ENCODE data around the gene CTSE. TPM values are rescaled to one million over a fixed set of nuclear protein-coding genes. Genes with fewer than 3 reads are reported as not detected.

CTSE gene
- total and polyA plus RNA-seq, 2 of the 13 experiments (the other 11 are each of a cell fraction or from before 2014, with no cell fraction given): 0.50 to 0.69 TPM

DNA sequence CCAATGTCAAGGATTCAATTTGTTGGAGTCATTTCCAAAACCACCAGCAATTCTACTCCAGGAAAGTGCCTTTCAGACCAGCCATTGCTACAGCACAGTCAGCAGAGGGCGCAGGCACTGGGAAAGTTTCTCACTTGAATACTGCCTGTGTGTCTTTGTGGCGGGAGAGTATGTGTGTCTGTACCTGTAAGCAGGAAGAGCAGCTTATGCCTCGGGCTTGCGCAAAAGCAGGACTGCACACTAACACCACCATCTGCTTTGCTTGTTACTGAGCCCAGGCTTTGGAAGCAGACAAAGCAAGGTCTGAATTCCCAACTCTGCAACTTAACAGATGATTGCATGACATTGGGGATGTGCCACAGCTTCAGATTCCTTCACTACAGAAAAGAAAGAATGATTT is 7.0 kb upstream of the CTSE start (continued):
- TF ChIP-seq, protein P1, sequence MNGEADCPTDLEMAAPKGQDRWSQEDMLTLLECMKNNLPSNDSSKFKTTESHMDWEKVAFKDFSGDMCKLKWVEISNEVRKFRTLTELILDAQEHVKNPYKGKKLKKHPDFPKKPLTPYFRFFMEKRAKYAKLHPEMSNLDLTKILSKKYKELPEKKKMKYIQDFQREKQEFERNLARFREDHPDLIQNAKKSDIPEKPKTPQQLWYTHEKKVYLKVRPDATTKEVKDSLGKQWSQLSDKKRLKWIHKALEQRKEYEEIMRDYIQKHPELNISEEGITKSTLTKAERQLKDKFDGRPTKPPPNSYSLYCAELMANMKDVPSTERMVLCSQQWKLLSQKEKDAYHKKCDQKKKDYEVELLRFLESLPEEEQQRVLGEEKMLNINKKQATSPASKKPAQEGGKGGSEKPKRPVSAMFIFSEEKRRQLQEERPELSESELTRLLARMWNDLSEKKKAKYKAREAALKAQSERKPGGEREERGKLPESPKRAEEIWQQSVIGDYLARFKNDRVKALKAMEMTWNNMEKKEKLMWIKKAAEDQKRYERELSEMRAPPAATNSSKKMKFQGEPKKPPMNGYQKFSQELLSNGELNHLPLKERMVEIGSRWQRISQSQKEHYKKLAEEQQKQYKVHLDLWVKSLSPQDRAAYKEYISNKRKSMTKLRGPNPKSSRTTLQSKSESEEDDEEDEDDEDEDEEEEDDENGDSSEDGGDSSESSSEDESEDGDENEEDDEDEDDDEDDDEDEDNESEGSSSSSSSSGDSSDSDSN (CRISPR knock-in tag; IDR thresholded peaks at IDR 0.05): peak; percentile 18; the same call in 1 of the 2 replicates
- TF ChIP-seq GATAD1 (CRISPR knock-in tag; IDR thresholded peaks at IDR 0.05) (0 out of 2 replicates have a peak, but pooled peaks have one; percentile 43), XRCC5 (optimal IDR thresholded peaks at IDR 0.05; ENCODE audit: low read length) (peak; percentile 84), KLF16 (CRISPR knock-in tag; IDR thresholded peaks at IDR 0.05) (0 out of 4 replicates have a peak, but pooled peaks of 1 of the 2 experiments have one; percentile 37), SMC3 (IDR thresholded peaks at IDR 0.05; ENCODE audit: low read length) (peak; percentile 99), MATR3 (CRISPR knock-in tag; IDR thresholded peaks at IDR 0.05) (no peak), ZNF263 (CRISPR knock-in tag; IDR thresholded peaks at IDR 0.05) (peak; percentile 51; the same call in 1 of the 2 replicates), ATF2 (CRISPR knock-in tag; IDR thresholded peaks at IDR 0.05) (0 out of 2 replicates have a peak, but pooled peaks have one; percentile 34), PAWR (CRISPR knock-in tag; IDR thresholded peaks at IDR 0.05; ENCODE audit: borderline replicate concordance) (no peak), NR2F6 (IDR thresholded peaks at IDR 0.05) (no peak), NR2F6 (CRISPR knock-in tag; IDR thresholded peaks at IDR 0.05) (peak; percentile 22; the same call in 1 of the 2 replicates), LCORL (IDR thresholded peaks at IDR 0.05) (no peak), LCORL (CRISPR knock-in tag; IDR thresholded peaks at IDR 0.05) (peak; percentile 71; the same call in 1 of the 2 replicates), ARID4A (CRISPR knock-in tag; IDR thresholded peaks at IDR 0.05; ENCODE audit: borderline replicate concordance) (peak; percentile 48; the same call in 1 of the 2 replicates), MEIS1 (CRISPR knock-in tag; IDR thresholded peaks at IDR 0.05; ENCODE audit: borderline replicate concordance) (no peak), ZNF124 (CRISPR knock-in tag; IDR thresholded peaks at IDR 0.05) (peak; percentile 77; the same call in 1 of the 2 replicates), CEBPB (IDR thresholded peaks at IDR 0.05; ENCODE audit: borderline replicate concordance, low read depth, low read length) (peak; percentile 83; the same call in 1 of the 2 replicates), ZNF275 (CRISPR knock-in tag; IDR thresholded peaks at IDR 0.05; ENCODE audit: borderline replicate concordance) (no peak), NCOA2 (CRISPR knock-in tag; IDR thresholded peaks at IDR 0.05) (peak; percentile 32; the same call in 1 of the 2 replicates), GATAD2A (CRISPR knock-in tag; IDR thresholded peaks at IDR 0.05) (peak; percentile 74)
- TF ChIP-seq, protein P2, sequence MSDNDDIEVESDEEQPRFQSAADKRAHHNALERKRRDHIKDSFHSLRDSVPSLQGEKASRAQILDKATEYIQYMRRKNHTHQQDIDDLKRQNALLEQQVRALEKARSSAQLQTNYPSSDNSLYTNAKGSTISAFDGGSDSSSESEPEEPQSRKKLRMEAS (IDR thresholded peaks at IDR 0.05): peak; percentile 71

Data from HepG2 (cell line).